Sigmoid colon (tissue), 4 donors: ENCODE results near the gene FCMR.

Source experiments
- POLR2A ChIP-seq, 2 donors: fragments of 450-650 bp; IDR thresholded peaks; one replicate each; pipeline ENCODE4 v1.6.1; 2016; ENCODE audit warnings: antibody characterized with exemption in 2 of 2, mild to moderate bottlenecking in 2 of 2, moderate library complexity in 2 of 2
- POLR2AphosphoS5 ChIP-seq, 4 donors: sonication (generic); formaldehyde crosslinking; IDR thresholded peaks; one replicate each; pipeline ENCODE4 v1.6.1; 2017; ENCODE audit warnings: antibody characterized with exemption in 4 of 4
- TF ChIP-seq, protein P1 (sequence below), 4 experiments: fragments of 450-650 bp in 3 of 4; fragments of 200-600 bp in 1 of 4; IDR thresholded peaks; one replicate each; pipeline ENCODE4 v1.5.1; 2016 to 2019; ENCODE audit warnings: antibody characterized with exemption in 4 of 4, mild to moderate bottlenecking in 3 of 4, moderate library complexity in 2 of 4

GRCh38 chr1:206866062-206866461, 55.7 kb downstream of the FCMR start:
- TF ChIP-seq, protein P1, sequence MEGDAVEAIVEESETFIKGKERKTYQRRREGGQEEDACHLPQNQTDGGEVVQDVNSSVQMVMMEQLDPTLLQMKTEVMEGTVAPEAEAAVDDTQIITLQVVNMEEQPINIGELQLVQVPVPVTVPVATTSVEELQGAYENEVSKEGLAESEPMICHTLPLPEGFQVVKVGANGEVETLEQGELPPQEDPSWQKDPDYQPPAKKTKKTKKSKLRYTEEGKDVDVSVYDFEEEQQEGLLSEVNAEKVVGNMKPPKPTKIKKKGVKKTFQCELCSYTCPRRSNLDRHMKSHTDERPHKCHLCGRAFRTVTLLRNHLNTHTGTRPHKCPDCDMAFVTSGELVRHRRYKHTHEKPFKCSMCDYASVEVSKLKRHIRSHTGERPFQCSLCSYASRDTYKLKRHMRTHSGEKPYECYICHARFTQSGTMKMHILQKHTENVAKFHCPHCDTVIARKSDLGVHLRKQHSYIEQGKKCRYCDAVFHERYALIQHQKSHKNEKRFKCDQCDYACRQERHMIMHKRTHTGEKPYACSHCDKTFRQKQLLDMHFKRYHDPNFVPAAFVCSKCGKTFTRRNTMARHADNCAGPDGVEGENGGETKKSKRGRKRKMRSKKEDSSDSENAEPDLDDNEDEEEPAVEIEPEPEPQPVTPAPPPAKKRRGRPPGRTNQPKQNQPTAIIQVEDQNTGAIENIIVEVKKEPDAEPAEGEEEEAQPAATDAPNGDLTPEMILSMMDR (IDR thresholded peaks at IDR 0.05): no peak
- TF ChIP-seq POLR2A (IDR thresholded peaks at IDR 0.05): no peak
- no peak for TF ChIP-seq POLR2AphosphoS5 (IDR thresholded peaks at IDR 0.05)
